Stimulated activated effector memory CD8-positive, alpha-beta T cell treated with anti-CD3 and anti-CD28 coated beads, Interleukin-12 subunit alpha, Interleukin-12 subunit beta, amount 100 ng/mL, for 72 hours (primary cell): ENCODE measurements around the gene CLIP4.
"Not testable (repeated sequence)": the region's sequence is repeated elsewhere in the genome, so short reads cannot be mapped to it uniquely, and the experiment has no call there.

Experiments
- ATAC-seq: fragments of 150-1000 bp; cut with Tn5 transposase; 2 replicates; pipeline ENCODE4 v1.10.0; 2021
- DNase-seq, 2 donors: peaks; one replicate each; pipeline ENCODE4 v3.0.0; 2021 to 2022; ENCODE audit warnings: low spot score in 2 of 2
- H3K27ac Mint-ChIP-seq: one replicate; pipeline ENCODE4 v1.8.0; 2022; ENCODE audit warnings: mild to moderate bottlenecking, mixed read lengths
- H3K36me3 Mint-ChIP-seq: one replicate; pipeline ENCODE4 v1.8.0; 2022; ENCODE audit warnings: mild to moderate bottlenecking, mixed read lengths
- H3K4me1 Mint-ChIP-seq: one replicate; pipeline ENCODE4 v1.8.0; 2022; ENCODE audit warnings: mixed read lengths
- H3K4me3 Mint-ChIP-seq: one replicate; pipeline ENCODE4 v1.8.0; 2022; ENCODE audit warnings: mild to moderate bottlenecking, mixed read lengths
- H3K9me3 Mint-ChIP-seq: one replicate; pipeline ENCODE4 v1.8.0; 2022; ENCODE audit warnings: mixed read lengths

The CLIP4 gene

GRCh38 chr2:29080886-29081743, 34.1 kb upstream of the CLIP4 start:
- no peaks in the 10 kb centered on the region for H3K4me1 Mint-ChIP-seq
- H3K4me3 Mint-ChIP-seq = no peak overlapping the region
- H3K9me3 Mint-ChIP-seq = no peaks in the 10 kb centered on the region
- no peak overlapping the region for H3K27ac Mint-ChIP-seq
- H3K36me3 Mint-ChIP-seq = no peaks in the 10 kb centered on the region
- DNase-seq = no peak
- no peak for ATAC-seq

GRCh38 chr2:29082804-29083495, 32.3 kb upstream of the CLIP4 start:
- Mint-ChIP-seq H3K9me3 (no peaks in the 10 kb centered on the region), H3K36me3 (no peaks in the 10 kb centered on the region), H3K27ac (no peak overlapping the region), H3K4me3 (no peak overlapping the region), H3K4me1 (no peaks in the 10 kb centered on the region)
- ATAC-seq = no peak
- no peak for DNase-seq

DNA sequence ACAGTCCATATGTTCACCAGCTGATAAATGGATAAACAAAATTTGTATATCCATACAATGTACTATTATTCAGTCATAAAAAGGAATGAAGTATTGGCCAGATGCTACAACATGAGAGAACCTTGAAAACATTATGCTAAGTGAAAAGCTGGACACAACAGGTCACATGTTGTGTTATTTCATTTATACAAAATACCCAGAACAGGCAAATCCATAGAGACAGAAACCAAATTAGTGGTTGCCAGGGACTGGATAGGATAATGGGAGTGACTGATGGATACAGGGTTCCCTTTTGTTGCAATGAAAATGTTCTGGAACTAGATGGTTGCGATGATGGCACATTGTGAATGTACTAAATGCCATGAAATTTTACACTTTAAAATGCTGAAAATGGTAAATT, 30.7 kb upstream of the CLIP4 start:
- no peaks in the 10 kb centered on the region for H3K9me3 Mint-ChIP-seq
- ATAC-seq (no peak), DNase-seq (no peak)
- H3K4me3 Mint-ChIP-seq = no peak overlapping the region
- H3K27ac Mint-ChIP-seq = no peak overlapping the region
- H3K4me1 Mint-ChIP-seq = no peaks in the 10 kb centered on the region
- no peaks in the 10 kb centered on the region for H3K36me3 Mint-ChIP-seq

DNA sequence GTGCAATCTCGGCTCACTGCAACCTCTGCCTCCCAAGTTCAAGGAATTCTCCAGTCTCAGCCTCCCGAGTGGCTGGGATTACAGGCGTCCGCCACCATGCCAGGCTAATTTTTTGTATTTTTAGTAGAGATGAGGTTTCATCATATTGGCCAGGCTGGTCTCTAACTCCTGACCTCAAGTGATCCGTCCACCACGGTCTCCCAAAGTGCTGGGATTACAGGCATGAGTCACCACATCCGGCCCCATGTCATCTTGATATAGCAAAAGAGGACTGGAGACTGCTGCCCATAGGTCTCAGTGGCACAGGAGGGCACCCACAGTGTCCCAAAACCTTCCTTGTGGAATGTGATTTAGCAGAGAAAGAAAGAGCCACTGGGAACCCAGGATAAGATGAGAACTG, 24.9 kb upstream of the CLIP4 start:
- not testable (repeated sequence) for DNase-seq, H3K36me3 Mint-ChIP-seq, H3K9me3 Mint-ChIP-seq, H3K4me3 Mint-ChIP-seq, ATAC-seq, H3K27ac Mint-ChIP-seq, H3K4me1 Mint-ChIP-seq

DNA sequence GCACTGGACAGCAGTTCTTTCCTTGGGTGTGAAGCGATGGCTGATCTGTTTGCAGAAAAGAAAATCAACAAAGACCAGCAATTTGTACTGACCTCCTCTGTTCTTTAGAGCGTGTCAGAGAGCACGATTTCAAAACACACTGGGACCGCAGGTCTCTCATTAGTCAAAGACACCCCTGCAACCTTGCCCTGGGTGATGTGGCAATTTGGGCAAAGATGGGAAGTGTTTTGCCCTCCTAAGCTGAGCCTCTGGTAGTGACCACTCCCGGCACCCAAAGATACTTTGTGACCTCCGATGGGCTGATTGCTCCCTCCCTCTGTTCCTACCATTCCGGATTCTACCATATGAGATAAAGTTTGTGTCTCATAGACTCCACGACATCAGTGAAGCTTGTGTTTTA, 18.2 kb upstream of the CLIP4 start:
- Mint-ChIP-seq H3K4me1 (no peaks in the 10 kb centered on the region), H3K9me3 (no peaks in the 10 kb centered on the region), H3K4me3 (no peak overlapping the region), H3K27ac (peak overlapping the region; percentile 14), H3K36me3 (no peaks in the 10 kb centered on the region)
- DNase-seq = no peak
- ATAC-seq = no peak

- Mint-ChIP-seq H3K4me1 (no peaks in the 10 kb centered on the region), H3K27ac (no peak overlapping the region), H3K9me3 (no peaks in the 10 kb centered on the region), H3K36me3 (no peaks in the 10 kb centered on the region), H3K4me3 (no peak overlapping the region)
- DNase-seq = no peak
- no peak for ATAC-seq
These were observed 17.6 kb upstream of the CLIP4 start for GRCh38 chr2:29097569-29097968.

GRCh38 chr2:29100564-29100963, 14.7 kb upstream of the CLIP4 start:
- Mint-ChIP-seq H3K4me3 (no peak overlapping the region), H3K36me3 (no peaks in the 10 kb centered on the region), H3K9me3 (no peaks in the 10 kb centered on the region), H3K4me1 (no peaks in the 10 kb centered on the region), H3K27ac (no peak overlapping the region)
- ATAC-seq (no peak), DNase-seq (no peak)

DNA sequence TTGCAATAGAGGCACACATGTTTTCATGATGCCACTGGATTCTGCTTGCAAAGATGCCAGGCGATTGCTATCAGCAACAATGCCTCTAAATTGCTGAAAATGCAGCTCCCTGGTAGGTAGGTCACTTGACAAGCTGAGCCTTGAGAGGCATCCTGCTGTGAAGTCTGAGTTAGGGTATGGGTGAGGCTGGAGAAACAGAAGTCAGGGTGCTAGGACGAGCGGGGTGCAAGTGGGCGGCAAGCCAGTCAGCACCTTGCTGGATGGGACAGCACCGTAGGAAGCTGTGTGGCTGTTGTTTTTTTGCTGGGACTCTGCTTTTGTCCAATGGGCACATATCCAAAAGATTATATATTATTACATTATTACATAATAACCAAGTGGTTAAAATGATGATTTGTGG, 10.5 kb upstream of the CLIP4 start:
- Mint-ChIP-seq H3K27ac (no peak overlapping the region), H3K9me3 (no peaks in the 10 kb centered on the region), H3K4me1 (peaks cover 3% of the 10 kb centered on the region), H3K36me3 (no peaks in the 10 kb centered on the region), H3K4me3 (no peak overlapping the region)
- ATAC-seq (no peak), DNase-seq (no peak)

DNA sequence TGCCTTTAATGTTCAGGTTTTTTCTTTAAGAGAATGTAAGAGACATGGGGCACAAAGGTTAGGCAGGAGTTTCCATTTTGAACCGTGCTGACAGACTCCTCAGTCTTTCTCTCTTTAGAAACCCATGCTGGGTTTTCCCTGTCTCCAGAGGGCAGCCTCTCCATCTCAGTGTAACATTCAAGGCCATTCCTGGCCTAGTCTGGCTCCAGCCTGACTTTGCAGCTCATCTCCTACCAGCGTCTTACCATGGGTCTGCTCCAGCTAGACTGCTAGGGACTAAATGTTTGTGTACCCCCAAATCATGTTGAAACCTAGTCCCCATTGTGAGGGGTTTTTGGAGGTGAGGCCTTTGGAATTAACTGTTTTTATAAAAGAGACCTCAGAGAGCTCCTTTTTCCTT, 9.8 kb upstream of the CLIP4 start:
- Mint-ChIP-seq H3K4me1 (peaks cover 8% of the 10 kb centered on the region), H3K36me3 (no peaks in the 10 kb centered on the region)

DNA sequence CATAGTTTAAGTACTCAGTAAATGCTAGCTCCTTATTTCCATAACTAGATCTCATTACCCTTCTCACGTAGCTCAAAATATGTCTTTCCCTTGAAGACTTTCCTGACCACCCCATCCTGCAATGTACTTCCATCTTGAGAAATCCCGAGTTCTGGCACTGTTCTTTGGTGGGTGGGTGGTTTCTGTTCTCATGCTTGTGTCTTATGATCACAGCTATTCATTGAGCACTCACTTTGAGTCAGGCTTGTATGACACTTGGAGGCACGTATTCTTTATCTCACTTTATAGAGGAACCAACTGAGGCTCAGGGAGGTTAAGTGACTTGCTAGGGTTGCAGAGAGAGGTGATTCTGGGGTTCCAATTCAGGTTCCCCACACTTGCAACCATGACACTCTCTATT, 9.0 kb upstream of the CLIP4 start:
- no peak for ATAC-seq
- Mint-ChIP-seq H3K4me1 (peaks cover 14% of the 10 kb centered on the region), H3K36me3 (no peaks in the 10 kb centered on the region), H3K27ac (no peak overlapping the region), H3K4me3 (no peak overlapping the region), H3K9me3 (no peaks in the 10 kb centered on the region)
- DNase-seq = peak in 1 of 2 donors; percentile 43

More for the DNA sequence above, 9.8 kb upstream of the CLIP4 start:
- Mint-ChIP-seq H3K27ac (no peak overlapping the region), H3K4me3 (no peak overlapping the region), H3K9me3 (no peaks in the 10 kb centered on the region)
- ATAC-seq (no peak), DNase-seq (peak in 1 of 2 donors; percentile 28)

- H3K36me3 Mint-ChIP-seq = no peaks in the 10 kb centered on the region
- H3K4me3 Mint-ChIP-seq = no peak overlapping the region
- H3K27ac Mint-ChIP-seq = no peak overlapping the region
- DNase-seq (peak in 1 of 2 donors; percentile 29), ATAC-seq (no peak)
- peaks cover 19% of the 10 kb centered on the region for H3K4me1 Mint-ChIP-seq
- H3K9me3 Mint-ChIP-seq = no peaks in the 10 kb centered on the region
These were observed 8.2 kb upstream of the CLIP4 start for GRCh38 chr2:29106980-29107388.

GRCh38 chr2:29107547-29107946, 7.7 kb upstream of the CLIP4 start:
- H3K4me3 Mint-ChIP-seq, ATAC-seq, H3K9me3 Mint-ChIP-seq, H3K27ac Mint-ChIP-seq, H3K36me3 Mint-ChIP-seq: not testable (repeated sequence)
- DNase-seq = peak in 1 of 2 donors; percentile 25
- peaks cover 19% of the 10 kb centered on the region for H3K4me1 Mint-ChIP-seq

DNA sequence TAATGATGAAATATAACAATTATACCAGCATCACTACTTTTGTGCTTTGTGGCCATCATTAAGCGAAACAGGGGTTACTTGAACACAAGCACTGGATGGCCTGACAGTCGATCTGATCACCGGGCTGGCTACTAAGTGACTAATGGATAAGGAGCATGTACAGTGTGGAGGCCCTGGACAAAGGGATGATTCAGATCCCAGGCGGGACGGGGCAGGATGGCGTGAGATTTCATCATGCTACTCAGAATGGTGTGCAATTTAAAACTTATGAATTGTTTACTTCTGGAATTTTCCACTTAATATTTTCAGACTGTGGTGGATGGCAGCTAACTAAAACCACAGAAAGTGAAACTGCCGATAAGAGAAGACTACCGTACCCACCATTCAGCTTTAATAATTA, 7.0 kb upstream of the CLIP4 start:
- Mint-ChIP-seq H3K27ac (no peak overlapping the region), H3K4me3 (no peak overlapping the region), H3K4me1 (peaks cover 19% of the 10 kb centered on the region), H3K36me3 (no peaks in the 10 kb centered on the region), H3K9me3 (no peaks in the 10 kb centered on the region)
- peak in 1 of 2 donors; percentile 39 for DNase-seq
- no peak for ATAC-seq

- no peaks in the 10 kb centered on the region for H3K9me3 Mint-ChIP-seq
- H3K4me3 Mint-ChIP-seq = no peak overlapping the region
- peaks cover 26% of the 10 kb centered on the region for H3K4me1 Mint-ChIP-seq
- DNase-seq (no peak), ATAC-seq (no peak)
- H3K36me3 Mint-ChIP-seq = no peaks in the 10 kb centered on the region
- H3K27ac Mint-ChIP-seq = no peak overlapping the region
These were observed 6.0 kb upstream of the CLIP4 start for GRCh38 chr2:29109246-29109645.

DNA sequence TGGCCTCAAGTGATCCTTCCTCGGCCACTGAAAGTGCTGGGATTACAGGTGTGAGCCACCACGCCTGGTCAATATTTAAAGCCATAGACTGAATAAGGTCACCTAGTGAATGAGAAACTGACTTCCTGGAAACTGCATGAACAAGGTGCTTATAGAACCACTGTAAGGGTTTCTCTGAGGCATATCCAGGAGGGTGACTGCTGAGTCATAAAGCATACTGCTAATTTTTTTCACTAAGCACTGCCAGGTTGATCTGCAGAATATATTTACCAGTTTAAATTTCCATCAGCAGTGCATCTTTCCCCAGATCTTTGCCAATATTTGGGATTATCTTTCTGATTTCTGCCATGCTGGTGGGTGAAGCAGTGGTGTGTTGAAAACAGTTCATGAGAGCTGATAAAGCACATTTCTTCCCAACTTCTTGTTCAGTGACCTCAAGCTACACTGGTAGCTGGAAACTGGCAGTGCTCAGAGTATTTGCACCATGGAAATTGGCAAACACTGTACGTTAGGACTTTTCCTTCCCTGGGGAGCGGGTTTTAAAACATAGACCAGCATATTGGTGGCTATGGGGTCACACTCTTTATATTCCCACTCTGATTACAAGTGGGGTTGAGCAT, 4.2 kb upstream of the CLIP4 start:
- Mint-ChIP-seq H3K4me1 (peaks cover 34% of the 10 kb centered on the region), H3K4me3 (no peak overlapping the region), H3K36me3 (peaks cover 11% of the 10 kb centered on the region), H3K27ac (no peak overlapping the region), H3K9me3 (no peaks in the 10 kb centered on the region)
- DNase-seq = peak in 1 of 2 donors; percentile 29
- peak; percentile 74 for ATAC-seq

DNA sequence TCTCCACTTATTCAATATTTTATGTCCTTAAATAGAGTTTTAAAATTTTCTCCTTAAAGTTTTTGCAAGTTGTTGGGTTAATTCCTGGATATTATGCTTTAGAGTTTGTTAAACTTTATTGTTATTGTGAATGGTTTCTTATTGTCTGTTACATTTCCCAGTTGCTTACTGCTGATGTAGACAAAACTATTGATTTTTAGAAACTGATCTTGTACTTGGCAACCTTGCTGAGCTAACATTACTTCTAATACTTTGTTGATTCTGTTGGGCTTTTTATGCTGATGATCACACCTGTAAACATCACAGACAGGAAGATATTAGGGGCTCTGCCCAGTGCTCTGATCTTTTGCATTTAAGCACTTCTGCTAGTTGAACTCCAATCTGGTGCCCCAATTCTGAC, 2.8 kb upstream of the CLIP4 start:
- Mint-ChIP-seq H3K27ac (no peak overlapping the region), H3K9me3 (no peaks in the 10 kb centered on the region), H3K4me1 (peaks cover 40% of the 10 kb centered on the region), H3K36me3 (peaks cover 18% of the 10 kb centered on the region), H3K4me3 (no peak overlapping the region)
- DNase-seq (no peak), ATAC-seq (no peak)
